HG03432 (cell line): ENCODE results near the gene DCP1B.

Source experiments
- ATAC-seq: cut with Tn5 transposase; IDR thresholded peaks from one replicate; pipeline ENCODE4 v1.9.1; 2021; ENCODE audit warnings: mild to moderate bottlenecking, moderate library complexity; ENCODE audit not compliant: unreplicated experiment

DCP1B gene

DNA sequence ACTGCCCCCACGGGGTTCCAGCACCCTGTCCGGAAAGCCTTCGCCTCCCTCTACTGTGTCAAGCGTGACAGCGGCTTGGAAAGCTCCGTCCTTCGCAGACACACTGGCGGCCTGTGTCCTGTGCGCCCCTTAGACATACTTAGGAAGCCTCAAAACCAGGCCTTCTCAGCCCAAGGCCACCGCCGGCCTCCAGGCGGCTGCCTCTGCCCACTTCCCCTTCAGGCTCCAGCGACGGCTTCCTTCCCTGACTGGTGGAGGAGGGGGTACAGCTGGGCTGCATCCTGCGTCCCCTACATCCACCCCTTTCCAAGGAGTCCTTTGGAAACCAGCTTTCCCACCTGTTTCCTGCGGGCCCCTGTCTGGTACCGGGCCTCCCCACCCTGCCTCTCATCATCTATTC lies 83.3 kb downstream of the DCP1B start:
- no peak for ATAC-seq

DNA sequence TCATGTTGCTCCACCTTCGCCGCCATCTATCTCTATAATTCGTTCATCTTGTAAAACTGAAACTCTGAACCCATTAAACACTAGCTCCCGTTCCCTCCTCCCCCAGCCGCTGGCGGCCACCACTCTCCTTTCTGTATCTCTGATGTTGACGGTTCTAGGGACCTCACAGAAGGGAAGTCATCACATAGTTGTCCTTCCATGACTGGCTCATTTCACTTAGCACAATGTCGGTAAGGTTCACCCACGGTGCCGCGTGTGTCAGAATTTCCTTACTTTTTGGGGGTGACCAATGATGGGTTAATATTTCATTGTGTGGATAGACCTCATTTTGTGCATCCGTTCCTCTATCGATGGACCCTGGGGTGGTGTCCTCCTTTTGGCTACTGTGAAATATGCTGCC lies 83.8 kb downstream of the DCP1B start:
- no peak for ATAC-seq

DNA sequence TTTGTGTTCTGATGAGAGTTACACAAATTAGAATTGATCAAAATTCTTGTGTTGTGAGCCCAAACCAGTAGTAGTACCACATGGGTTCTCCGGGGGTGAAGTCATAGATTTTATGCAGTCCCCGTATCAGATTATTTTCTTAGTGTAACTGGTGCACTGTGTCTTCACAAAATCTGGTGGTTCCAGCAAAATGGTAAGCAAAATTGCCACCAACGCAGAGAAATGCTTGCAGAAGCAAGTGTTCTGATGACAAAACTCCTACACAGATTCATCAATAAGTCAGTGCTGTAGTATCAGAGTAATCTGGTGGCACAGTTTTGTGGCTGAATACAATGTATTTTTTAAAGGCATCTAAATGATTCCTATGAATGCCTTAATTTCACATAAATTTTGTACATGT lies 84.5 kb downstream of the DCP1B start:
- no peak for ATAC-seq

DNA sequence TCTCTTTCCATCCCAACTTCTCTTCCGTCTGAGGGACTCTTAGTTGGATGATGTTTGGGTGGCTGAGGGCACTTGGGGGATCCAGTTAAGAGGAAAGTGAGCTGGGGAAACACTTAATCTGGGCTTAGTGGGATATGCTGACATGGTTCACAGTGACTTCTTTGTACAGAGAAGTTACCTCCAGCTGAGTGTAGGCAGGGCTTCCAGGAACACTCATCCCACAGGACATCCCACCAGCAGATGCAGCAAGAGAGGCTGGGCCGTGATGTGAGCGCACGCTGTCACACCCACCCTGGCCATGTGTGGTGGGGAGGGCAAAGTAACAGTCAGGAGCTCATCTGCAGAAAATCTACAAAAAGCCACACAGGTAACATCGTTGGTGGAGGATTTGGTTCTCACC lies 85.0 kb downstream of the DCP1B start:
- no peak for ATAC-seq

DNA sequence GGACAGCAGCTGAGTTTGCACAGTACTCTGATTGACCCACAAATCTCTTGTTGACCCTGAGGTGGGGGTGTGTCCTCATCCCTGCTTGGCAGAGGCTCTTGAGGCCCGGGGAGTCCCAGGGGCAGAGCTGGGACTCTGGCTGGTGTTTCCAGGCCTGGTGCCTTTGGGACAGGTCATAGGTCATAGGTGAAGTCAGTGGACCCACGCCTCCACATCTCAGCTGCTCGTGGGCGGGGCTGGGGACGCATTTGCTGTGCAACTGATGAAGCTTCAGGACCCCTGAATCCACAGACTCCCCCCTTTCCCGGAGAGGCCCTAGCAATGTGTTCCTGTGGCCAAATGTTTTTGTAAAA lies 85.4 kb downstream of the DCP1B start:
- no peak for ATAC-seq

DNA sequence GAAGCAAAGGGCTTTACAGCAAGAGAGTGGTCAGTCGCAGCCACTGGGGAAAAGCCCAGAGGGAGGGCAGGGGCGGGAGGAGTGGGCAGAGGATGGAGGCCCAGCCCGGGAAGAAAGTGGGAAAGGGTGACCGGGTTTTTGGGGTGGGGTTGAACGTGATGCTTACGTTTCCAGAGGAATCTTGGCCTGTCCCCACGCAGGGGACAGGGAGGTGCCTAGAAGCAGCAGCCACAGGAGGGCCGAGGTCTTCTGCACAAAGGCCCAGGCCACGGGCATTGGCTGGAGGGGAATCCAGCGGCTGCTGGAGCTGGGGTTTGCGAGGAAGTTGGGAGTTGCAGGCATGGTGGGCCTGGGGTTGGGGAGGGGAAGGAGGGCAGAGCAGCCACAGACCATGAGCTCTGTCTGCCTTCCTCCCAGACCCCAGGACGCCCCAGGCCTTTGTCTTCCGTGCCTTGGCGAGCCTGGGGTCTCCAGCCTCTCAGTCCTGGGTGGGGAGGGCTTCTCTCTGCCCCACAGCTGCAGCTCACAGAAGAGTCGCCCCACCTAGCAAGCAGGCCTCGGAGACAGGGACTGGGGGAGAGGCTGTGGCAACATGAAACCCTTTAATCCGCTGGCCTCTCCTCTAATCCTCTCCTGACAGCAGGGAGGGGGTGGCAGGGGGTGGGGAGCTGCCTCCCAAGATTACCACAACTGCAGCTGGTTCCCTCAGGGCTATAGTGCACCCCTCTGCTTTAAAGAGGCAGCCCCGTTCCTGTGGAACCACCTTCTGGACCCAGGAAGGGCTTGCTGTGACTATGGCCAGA lies 86.0 kb downstream of the DCP1B start, which contains the start of gene CACNA2D4:
Gene CACNA2D4, minus strand, starts transcription at position 572 of the 803 bp plus-strand sequence. Its CDS starts 179 bp downstream, at position 393.
- ATAC-seq, result no peak

DNA sequence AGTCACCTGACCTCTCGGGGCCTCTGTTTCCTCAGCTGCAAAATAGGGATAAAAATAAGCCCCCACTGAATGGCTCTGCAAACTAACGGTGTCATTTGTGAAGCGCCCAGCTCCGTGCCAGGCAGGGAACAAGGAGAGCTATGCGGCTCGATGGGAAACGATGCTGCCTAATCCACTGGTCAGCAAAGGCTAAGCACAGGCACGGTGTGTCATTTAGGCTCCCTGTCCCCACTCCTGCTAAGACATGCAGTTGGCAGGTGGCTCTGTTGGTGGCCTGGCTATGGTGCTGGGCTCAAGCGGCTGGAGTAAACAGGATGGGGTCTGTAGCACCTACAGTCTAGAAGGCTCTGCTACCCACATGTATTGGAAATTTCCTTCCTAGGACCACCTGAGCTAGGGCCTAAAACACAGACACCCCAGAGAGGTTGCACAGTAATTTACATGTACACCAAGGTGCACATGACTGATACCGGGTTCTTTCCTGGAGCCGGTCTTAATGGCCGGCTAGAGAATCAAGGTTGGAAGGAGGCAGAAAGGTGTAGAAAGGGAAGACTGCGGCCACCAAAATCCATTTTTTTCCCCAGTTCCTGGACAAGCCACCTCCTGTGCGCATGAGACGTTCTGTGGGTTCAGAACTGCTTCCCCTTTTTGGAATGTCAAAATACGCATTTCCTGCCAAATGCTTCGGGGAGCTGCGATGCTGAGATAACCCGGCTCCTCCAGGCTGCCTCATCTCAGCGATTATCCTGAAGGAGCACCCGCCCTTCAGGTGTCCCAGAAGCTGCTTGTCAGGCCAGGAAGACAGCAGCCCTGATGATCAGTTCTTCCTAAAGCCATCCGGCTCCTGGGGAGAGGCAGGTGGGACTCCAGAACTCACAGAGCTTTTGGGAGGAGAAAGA lies 86.8 kb downstream of the DCP1B start:
- ATAC-seq, result no peak

DNA sequence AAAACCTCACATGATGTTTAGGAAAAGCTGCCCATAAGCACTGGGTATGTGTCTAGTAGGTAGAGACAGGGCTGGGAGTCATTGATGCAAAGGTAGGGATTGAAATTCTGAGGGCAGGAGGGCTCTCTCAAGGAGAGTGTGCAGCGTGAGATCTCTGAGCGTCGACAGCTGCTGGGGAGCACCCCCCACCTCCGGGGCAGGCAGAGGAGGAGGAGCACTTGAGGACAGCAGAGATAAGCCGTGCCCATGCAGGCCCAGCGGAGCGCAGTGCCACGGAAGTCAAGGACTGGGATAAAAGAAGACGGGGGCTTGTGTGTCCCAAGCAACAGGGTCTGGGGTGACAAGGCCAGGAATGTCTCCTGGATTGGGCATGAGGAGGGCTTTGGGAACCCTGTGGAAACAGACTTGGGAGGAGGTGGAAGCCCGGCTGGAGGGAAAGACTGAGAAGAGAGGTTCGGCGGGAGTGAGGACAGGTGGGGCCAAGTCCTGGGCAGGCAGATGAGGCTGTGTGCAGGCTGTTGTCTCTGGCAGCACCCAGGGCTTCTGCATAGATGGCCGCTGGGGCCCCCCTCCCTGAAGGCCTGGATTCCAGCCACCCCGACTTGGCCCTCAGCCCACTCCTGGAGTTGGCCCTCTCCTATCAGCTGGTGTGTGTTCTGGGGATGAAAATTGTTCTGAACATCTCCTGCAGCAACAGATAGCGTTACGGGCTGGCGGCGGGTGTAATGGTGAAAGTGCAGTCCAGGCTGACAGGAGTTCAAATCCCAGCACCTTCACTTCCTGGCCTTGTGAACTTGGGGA lies 87.7 kb downstream of the DCP1B start:
- no peak for ATAC-seq

DNA sequence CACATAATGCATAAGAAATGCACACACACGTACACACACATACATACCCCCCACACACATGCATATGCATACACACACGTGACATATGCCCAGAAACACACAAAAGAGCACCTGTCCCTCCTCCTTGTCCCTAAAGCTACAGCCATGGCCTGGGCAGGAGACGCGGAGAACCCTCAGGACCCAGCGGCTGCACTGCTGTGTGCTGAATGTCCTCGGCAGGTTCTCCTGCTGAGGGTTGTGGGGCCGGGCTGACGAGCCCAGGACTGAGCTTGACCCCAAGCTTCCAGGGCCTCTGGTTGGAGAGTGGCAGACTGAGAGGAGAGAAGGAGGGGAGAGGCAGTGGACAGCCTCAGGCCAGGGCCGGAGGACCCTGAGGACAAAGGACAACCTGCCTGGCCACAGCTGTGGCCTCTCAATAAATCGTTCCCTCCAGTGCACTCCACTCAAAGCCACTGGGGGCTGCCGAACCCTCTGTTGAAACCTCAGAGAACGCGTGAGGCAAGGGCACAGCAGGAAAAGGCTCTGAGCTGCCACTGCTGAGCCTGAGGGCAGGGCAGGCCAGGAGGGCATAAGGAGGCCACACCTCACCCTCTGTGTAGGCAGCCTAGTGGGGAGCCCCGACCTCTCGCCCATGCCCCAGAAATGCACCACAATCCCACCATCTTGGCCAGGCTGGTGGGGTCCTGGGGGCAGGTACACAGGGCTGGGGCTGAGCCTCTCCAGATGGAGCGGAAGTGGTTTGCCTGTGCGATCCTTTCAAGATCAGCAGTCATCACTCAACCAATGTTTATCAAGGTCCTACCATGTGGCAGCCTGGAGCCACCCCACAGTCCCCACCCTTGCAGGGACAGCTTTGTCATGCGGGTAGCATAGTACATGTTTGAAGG lies 88.9 kb downstream of the DCP1B start:
- ATAC-seq, result no peak

DNA sequence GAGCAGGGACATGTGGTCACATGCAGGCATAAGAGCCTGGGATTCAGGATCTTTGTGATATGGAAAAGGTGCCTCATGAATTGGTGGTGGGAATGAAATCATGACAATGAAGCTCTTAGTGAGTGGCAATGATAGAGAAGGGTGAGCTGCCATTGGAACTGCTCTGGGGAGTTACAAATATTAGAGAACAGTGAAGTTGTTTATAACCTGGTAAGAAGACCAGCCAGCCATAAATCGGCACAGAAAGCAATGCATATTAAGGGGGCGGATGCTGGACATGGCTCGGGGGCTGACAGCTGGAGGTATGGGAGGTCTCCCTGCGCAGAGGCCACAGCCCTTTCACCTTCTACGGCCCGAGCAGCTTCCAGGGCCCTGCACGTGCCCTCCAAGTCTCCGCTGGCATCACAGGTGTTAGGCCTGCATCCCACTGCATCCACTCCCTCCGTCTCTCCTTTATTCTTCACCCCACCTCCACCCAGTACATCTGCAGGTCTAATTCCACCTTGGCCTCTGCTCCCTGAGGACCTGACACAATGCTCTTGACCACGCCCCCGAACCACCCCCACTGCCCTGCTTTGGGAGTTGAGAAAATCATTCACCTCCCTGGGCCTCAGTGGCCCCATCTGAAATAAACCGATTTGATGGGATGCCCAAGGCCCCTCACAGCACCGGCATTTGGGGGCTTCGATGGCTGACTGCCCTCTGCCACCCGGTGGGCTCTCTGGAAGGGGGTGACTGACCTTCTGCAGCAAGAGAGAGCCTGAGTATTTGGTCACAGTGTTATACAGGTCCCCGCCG lies 89.9 kb downstream of the DCP1B start:
- ATAC-seq, result no peak

DNA sequence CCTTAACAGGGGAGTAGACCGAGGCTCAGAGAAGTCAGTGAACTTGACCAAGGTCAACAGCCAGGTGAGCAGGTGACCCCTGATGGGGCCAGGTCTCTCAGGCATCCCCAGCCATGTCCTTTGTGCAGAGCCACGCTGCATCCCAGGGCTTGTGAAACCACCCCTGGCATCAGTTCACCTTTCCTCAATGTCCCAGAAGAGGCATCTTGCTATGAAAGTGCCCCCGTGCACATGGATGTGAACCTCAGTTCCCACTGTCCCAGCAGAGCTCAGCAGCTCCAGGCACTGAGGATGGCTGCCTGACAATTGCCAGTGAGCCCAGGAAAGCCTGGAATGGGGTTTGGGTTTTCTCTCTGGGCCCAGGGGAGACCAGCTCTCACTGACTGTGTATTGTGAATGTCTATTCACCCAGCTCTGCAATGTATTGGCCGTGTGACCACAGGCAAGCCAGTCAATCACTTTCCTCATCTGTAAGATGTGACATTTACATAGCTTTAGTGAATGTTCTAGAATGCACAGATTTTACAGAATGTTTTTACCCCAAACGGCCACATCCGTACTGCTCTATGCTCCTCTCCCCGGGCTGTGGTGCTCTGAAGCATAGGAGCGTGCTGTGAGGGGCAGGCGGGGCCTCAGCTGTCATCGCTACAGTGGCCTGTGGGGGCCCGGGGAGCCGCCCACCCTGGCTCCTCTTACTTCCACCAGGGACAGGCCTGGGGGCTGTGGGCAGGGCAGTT lies 90.7 kb downstream of the DCP1B start:
- ATAC-seq, result no peak

DNA sequence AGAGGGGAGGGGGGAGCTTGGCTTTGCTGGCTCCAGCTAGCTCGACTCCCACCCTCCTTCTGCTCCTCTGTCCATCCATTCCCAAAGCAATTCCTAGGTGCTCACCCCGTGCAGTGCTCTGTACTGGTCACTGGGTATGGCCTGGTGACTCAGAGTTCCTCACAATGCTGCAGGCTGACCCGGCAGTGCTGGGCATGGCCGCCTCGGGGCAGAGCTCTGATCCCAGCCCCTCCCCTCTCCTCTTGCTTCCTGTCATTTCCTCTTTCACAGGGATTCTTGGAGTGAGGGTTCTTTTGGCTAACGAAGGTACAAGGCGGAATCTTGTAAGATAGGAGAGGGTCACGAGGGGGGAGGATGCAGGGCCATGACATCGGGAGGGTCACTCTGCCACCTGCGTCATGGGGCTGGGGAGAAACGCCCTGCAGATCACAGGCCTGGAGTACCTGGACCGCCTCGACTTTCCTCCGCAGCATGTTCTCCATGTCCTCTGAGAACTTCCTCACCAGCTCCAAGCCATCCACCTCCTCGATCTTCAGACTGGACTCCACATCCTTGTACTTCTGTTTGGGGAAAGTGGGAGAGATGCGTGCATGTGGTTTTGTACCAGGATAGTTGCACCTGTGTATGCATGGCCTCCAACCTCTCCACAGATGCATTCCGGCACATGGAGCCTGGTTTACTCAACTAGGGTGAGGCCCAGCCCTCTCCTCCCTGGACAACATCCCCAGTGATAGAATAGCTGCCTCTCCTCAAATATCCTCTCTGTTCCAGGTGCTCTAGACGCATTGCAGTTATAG lies 91.5 kb downstream of the DCP1B start:
- ATAC-seq, result no peak

DNA sequence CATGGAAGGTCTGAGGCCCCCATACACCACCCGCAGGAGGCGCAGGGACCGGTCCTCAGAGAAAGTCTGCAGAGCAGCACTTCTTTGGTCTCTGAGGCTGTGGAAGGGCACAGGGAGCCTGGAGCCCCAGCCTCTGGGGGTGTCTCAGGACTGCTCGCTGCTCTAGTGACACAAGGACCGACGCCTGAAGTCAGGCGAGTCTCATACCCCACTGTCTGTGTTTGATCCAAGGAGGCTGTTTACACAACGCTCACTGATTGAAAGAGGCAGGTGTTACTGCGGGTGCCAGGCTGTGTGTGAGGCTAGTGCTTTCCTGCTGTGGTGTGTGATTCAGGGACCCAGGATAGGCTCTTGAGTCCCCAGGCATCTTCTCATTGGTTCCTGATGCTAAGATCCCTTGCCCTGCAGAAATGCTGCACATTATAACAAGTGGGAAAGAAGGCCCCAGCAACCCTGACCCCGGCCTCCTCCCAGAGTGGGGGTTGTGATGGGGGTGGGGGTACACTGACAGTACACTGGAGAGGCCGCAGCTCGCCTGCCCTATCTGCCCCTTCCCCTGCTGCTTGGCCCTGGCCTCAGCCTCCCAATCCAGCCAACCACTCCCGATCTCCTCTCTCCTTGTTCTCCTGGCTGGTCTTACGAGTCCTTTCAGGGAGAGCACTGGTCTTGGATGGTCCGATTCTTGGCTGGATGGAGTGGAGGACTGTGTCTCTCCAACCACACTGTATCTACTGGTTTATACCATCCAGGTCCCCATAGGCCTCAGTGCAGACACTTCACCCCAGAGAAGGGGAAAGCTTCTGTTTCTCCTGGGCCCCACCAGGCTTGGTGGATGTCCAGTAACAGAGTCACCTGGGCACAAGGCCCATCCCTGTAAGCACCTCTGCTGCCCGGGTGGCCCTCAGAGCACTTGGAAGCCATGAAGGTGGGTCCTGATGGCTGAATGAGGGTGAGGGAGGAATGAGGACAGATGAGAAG lies 92.4 kb downstream of the DCP1B start:
- ATAC-seq, result no peak

DNA sequence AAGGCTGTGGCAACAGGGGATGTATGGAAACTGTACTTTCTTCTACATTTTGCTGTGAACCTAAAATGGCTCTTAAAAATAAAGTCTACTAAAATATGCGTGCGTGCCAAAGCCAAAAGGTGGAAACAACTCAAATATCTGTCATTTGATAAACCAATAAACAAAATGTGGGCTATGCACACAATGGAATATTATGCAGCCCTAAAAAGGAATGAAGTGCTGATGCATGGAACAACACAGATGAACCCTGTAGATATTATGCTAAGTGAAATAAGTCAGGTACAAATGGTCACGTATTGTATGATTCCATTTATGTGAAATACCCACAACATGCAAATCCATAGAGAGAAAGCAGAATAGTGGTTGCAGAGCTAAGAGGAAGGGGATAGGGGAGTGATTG lies 93.8 kb downstream of the DCP1B start:
- no peak for ATAC-seq

DNA sequence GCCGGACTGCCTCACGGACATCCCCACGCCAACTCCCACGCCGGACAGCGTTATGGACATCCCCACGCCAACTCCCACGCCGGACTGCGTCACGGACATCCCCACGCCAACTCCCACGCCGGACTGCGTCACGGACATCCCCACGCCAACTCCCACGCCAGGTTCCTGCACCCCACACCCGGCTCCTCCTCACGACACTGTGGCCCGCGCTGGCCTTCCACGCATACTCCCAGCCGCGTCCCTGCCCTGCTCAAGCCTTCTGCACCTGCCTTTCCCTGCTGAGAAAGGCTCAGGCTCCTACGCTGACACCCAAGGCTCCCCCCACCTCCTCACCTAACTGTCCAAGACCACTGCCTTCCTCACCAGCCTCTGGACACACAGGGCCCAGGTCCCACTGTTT lies 95.5 kb downstream of the DCP1B start:
- no peak for ATAC-seq

DNA sequence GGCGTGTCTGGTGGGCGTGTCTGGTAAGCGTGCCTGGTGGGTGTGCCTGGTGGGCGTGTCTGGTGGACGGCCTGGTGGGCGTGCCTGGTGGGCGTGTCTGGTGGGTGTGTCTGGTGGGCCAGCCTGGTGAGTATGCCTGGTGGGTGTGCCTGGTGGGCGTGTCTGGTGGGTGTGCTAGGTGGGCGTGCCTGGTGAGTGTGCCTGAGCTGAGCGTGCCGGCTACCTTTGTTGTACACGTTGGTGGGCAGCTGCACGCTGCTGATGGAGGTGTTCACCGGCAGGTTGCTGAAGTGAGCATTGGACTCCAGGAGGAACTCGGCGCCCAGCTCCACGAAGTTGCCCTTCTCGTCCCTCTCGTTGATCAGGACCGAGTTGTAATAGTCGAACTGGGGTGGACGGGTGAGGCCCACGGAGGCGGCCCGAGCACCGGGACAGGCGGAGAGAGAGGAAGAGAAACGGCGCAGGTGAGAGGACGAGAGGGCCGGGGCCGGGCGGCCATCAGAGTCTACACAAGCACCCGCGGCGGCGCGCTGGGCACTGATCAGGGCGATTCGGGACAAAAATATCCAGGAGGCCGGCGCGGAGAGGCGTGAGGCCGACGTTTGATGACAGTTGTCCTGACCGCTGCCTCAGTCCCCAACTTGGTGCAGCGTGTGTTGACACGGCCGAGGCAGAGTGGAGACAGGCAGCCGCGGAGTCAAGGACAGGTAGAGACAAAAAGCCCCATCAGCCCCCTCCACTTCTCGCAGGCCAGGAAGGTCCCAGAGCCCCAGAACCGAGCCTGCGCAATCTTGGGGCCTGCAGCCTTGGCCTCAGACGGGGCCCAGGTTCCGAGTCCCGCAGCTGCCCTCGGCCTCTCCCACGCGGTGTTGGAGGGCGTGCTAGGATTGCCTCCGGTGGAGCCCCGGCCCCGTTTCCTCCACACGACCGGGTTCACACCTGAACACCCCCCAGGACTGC lies 96.3 kb downstream of the DCP1B start:
- no peak for ATAC-seq
